ENCODE results near the gene AP3B2.

AP3B2 gene

DNA sequence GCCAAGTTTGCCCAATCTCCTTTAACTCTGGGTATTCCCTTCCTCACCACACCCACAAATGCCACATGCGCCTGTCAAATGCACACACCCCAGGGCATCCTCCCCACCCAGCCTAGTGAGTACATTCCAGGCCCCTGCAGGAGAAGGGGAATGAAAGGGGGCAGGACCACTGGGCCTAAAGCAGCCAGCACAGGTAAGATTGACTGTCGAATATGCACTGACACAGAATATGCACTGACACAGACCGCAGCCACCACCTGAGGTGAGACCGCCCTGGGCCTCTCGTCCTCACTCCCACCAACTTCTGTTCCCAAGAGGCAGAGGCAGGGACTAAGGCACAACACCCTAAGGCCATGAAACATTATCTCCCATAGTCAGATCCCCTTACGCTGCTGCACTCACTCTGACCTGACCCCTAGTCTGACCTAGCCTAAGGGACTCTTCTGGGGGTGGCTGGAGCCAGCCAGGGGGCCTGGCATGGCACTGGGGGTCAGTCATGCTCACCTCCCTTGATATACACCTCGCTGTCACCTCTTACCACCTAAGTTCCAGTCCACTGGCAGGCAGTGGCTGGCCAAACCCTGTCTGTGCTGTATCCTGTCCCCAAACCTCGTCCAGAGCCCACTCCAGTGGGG, 10.8 kb downstream of the AP3B2 start:
- DNase-seq (ENCODE audit: low spot score) = no peak

DNA sequence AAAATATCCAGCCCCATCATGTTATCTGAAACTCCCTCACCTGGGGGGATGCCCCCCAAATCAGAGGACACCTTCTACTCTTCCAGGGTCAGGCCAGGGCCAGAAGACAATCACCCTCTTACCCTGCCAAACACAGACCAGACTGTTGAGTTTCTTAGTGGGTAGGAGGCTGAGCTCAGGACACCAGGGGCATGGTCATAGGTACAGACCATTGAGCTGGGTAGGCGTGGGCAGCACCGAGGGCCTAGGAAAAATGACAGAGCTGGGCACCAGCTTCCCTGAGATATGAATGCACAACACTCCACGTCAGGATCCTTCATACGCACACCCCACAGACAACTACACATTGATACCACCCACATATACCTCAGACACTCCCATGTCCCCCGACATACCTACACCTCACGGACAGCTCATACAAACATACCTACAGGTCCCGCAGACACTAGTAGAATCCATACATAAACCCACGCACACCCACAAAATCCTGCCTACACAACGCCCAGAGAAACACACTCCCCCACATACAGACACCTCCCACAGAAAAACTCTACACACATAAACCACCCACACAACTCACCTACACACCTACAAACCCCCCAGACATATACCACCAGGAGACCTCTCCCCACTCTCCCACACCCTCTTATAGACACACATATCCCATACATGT, 11.8 kb downstream of the AP3B2 start:
- no peak for DNase-seq (ENCODE audit: low spot score)

DNA sequence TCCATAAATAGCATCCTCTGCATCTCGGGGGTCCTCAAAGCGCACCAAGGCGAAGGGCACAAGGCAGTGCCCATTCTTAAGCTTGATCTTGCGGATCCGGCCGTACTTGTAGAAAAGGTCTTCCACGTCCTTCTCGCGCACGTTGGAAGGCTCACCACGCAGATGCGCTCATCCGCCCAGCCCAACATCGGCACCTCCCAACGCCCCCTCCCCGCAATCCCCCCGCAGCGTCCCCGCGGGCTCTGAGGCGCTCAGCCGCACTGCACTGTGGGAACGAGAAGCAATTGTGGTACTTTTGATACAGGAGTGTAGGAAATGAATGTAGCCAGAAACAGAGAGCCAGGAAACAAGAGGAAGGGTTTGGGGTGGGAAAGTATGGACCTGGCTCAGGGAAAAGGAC, 17.5 kb downstream of the AP3B2 start:
- no peak for DNase-seq (ENCODE audit: low spot score)

DNA sequence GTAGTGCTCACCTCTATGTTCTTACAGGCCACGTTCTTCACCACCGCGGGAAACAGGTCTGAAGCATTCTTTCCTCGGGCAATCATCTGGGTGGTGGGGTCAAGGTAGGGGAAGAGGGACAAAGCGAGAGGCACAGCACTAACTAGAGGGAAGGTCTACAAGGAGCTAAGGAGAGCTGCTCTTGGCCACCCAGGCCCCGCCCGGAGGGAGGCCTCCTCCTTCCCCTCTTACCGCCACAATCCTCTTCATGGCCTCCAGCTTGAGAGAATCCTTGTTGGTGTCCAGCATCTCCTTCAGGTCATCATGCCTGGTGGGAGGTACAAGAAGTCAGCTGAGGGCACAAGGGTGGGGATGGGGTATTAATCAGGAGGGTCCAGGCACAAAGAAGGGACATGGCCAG, 20.5 kb downstream of the AP3B2 start:
- no peak for DNase-seq (ENCODE audit: low spot score)

DNA sequence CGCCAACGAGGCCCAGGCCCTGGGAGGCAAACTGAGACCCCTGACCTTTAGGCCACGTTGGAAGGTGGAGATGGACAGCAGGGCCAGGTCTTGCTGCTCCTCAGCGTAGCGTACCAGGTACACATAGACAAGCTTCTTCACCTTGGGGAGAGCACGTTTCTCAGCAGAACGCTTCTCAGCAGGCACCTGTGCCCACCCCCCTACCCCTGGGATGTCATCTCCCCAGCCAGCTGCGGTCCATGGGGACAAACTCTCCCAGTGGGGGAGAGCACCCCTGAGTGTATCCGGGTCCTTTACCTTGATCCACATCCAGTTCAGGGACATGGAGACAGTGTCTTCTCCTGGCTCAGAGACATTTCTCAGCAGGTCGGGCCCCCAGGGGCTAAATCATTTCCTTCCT, 21.0 kb downstream of the AP3B2 start:
- no peak for DNase-seq (ENCODE audit: low spot score)

DNA sequence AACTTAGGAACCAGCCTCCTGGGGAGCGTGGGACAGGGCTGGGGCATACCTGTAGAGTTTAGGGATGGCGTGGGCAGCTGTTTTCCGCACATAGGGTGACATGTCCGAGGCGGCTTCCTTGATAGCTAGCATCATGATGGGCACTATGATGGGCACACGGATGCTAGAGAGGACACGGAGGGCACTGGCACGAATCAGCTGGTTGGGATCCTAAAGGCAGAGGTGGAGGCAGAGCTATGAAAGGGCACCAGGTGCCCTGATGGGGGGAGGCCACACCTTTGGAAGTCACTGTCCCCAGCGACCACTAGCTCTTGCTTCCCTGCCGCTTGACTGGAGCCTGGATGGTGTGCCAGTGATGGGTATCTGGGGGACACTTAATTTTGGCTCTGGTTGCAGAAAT, 28.3 kb downstream of the AP3B2 start:
- DNase-seq (ENCODE audit: low spot score) = no peak

DNA sequence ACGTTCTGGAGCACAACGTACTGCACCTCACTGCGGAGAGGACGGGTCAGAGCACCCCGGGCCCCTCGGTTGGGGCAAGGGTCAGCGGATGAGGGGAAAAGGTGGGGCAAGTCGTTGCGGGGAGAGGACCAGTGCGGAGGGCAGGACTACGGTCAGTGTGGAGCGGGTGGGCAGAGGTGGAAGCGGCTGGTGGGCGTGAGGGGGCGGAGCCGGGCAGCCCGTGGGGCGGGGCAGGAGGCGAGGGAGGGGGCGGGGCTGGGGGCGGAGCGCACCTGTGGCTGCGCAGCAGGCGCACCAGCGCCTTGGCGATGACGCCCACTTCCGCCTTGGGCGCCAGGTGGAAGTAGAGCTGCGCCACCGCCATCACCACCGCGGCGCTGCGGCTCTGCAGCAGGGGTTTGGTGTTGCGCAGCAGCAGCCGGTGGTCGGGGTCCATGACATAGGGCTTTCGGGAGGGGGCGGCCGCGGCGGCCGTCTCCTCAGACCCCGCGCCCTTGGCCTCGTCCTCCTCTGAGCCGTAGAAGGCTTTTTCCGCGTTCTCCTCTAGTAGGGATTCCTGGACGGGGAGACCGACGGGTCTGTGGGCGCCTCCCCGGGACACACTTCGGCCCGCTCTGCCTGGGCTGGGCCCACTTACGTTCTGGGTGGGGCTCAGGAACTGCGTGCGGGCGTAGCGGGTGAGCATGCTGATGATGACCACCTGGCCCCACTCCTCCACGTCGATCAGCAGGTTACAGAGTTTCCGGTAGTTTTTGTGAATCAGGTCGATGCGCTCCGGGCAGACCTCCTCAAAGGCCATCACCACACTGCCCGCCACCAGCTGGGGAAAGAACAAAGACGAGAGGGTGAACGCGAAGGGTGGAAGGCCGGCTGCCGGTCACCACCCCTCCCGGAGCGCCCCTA, 29.2 kb downstream of the AP3B2 start:
- no peak for DNase-seq (ENCODE audit: low spot score)

DNA sequence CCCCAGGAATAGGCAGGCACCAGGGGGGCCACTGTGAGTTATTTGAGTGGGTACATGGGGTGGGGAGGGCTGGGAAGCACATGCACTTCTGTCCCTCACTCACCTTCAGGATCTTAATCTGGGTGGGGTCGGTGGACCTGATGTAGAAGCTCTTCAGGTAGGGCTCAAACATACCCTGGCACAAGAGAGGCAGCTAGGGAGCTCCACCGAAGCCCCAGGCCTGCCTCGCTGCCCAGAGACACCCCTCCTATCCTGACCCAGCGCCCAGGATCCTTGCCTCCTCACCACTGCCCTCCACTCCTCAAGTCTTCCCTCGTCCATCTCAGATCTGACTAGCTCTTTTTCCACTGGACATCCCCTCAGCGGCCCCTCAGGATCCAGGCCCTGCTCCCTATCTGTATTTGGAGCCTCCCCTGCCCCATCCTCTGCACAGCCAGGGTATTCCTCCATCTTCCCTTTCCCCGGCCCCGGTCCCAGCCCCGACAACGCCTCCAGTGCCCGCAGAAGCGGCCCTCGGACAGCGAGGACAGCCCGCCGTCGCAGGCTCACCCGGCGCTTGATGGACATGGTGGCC, 30.0 kb downstream of the AP3B2 start:
- DNase-seq (ENCODE audit: low spot score) = no peak

DNA sequence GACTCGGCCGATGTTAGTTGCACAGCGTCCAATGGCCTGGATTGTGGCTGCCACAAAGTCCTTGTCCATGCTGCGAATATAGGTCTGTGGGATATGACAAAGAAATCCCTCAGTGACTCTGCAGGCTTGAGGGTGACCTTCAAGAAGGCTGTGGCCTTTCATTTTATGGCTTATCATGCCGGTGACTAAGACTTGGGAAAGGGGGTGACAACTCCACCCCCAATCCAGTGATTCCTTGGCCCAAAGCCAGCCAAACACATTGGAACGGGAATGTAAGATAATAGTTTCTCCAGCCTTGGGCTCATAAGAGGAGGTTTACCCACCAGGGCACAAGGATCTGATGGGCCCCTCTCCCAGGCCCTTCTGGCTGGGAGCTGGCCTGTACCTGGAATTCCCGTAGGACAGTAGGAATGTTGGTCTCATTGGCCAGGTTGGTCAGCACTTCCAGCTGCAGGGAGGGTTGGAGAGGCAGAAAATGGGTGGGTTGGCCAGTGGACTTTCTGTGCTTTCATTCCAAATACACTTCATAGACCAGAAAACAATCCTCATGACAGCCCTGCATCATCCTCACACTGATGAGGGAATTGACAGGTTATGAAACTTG, 31.9 kb downstream of the AP3B2 start:
- no peak for DNase-seq (ENCODE audit: low spot score)

DNA sequence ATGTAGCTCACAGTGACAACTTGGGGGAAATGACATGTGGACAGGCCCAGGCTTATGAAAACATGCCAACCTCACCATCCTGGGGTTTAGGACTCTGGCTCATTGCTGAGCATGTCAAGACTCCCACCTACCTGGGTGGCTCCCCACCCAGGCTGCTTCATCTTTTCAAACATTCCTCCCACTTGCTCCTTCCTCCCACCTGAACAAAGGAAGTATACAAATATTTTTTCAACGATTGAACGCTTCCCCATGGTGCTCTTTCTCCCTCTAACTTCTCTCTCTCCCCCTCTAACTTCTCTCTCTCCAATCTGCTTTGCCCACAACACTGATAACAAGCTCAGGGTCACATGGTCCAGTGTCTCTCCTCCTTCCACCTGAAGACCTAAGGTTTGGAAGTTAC, 34.8 kb downstream of the AP3B2 start:
- no peak for DNase-seq (ENCODE audit: low spot score)

DNA sequence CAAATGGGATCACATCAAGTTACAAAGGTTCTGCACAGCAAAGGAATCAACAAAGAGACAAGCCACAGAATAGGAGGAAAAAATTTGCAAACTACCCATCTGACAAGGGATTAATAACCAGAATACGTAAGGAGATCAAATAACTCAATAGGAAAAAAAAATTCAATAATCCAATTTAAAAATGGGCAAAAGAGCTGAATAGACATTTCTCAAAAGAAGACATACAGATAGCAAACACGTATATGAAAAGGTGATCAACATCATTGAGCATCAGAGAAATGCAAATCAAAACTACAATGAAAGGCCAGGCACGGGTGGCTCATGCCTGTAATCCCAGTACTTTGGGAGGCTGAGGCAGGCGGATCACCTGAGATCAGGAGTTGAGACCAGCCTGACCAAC, 39.0 kb downstream of the AP3B2 start:
- no peak for DNase-seq (ENCODE audit: low spot score)

DNA sequence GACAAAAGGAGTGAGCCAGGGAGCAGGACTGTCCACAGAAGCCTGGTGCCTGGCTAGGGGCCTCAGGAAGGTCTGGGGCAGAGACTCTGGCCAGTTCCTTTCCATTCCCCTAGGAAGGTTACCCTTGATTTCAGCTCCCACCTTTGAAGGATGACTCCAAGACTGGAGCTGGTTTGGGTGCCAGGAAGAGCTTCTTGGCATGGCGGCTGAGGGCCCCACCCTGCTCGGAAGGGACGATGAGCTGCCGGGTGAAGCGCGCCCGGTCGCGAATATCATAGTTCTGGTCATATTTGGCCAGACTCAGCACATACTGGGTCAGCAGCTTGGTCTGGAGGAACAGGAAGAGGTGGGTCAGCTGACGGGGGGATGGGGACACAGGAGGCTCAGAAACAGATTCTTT, 43.1 kb downstream of the AP3B2 start:
- no peak for DNase-seq (ENCODE audit: low spot score)

DNA sequence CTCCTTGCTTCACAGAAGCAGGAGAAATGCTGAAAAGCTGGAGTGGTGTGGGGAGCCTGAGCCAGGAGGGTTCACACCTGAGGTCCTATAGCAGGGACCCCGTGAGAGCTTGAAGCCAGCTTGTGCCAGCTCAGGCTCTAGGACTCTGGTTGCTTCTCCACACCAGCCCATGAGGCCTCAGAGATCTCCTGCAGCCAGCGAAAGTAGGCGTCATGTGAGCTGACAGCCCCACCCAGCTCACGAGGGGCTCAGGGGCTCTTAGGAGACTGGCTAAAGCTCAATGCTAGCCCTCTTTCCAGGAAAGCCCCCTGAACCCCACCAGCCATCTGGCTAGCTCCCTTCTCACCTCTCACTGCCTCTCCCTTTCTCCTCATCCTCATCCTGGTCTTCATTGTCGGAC, 45.7 kb downstream of the AP3B2 start:
- no peak for DNase-seq (ENCODE audit: low spot score)

DNA sequence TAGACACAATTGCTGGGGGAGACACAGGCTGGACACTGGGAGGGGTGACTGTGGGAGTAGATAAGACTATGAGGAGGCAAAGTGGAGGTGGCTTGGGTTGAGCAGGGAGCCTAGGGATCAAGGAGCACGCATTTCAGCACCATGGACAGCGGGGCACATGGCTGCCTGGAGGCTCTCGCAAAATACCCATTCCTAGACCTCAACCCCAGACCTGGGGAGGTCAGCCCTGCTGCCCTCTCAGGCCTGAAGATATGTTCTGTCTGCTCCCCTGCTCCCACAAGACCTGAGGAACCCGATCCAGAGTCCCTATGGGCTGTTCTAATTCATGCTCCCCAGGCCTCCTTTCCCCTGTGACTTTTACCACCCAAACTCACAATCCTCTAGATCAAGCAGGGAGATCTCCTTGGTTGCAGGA, 46.5 kb downstream of the AP3B2 start:
- DNase-seq (ENCODE audit: low spot score) = no peak

DNA sequence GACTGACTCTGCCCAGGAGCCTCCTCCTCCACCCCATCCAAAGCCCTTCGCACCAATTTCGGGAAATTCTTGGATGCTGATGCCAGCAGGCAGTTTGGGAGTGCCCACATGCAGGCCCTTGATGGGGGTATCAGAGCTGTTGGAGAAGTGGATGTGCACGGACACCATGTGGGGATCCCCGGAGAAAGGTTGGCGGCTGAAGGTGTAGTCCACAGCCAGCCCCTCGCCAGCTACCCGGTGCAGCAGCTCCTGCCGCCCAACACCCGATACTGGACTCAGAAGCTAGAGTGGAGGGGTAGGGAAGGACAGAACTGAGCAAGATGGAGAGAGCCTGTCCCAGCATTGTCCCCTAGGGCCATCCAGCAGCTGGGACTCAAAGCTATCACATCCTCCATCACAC, 47.0 kb downstream of the AP3B2 start:
- DNase-seq (ENCODE audit: low spot score) = no peak

DNA sequence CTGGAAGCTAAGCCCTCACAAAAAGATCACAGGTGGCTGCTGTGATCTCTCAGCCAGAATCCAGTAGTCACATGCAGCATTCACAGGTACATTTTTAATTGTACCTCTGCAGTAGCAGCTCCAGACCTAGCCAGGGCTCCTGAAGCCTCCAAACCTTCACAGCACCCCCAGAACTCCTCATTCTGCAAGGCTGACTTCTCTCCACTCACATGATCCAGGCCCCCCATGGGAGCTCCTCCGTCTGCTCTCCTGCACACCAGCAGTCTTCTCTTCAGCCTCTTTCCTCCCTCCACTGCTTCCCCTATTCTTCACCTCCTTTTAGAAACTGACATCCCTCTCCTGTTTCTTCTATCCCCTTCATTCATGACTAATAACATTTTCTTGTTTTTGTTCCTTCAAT, 49.3 kb downstream of the AP3B2 start:
- no peak for DNase-seq (ENCODE audit: low spot score)

DNA sequence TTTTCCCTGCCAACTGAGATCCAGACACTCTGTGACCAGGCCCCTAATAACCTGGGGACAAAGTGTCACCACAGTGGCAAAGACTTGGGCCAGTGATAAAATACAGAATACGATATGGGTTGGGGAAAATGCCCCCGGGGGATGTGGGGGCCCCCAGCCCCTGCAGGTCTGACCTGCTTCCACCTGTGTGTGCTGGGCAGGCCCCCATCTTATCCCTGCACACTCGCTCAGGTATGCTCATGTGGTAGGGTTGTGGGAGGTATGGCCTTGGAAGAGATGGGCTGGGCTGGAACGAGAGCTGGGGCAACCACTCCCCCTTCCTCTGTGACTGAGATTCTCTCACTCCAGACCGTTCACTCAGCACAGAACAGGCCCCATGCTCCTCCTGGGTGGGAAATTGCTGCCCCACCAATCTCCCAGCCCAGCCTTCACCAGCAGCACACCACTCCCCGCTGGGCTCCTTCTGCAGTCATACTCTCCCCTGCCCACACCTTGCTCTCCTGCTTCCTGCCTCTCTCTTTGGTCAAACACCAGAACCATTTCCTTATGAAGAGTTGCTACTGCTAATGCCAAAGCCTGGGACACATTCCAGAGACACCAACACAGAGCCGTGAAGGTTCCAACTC, 52.9 kb downstream of the AP3B2 start:
- DNase-seq (ENCODE audit: low spot score) = no peak

DNA sequence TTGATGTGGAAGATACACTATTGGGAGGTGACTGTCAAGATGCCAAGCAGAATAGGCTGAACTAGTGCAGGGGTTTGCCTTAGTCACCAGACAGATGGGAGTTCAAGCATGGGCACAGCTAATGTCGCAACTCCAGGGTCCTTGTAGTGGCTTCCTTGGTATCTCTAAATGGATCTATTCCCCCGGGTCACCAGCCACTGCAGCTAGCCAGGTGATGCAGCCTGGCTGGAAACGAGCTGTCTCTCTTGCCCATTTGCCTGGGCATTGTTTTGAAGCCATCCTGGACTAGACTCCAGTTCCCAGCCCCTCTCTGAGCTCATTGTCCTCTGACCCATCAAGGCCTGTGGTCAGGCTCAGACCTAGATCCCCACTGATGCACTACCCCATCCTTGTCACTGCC, 54.1 kb downstream of the AP3B2 start:
- DNase-seq (ENCODE audit: low spot score) = no peak

DNA sequence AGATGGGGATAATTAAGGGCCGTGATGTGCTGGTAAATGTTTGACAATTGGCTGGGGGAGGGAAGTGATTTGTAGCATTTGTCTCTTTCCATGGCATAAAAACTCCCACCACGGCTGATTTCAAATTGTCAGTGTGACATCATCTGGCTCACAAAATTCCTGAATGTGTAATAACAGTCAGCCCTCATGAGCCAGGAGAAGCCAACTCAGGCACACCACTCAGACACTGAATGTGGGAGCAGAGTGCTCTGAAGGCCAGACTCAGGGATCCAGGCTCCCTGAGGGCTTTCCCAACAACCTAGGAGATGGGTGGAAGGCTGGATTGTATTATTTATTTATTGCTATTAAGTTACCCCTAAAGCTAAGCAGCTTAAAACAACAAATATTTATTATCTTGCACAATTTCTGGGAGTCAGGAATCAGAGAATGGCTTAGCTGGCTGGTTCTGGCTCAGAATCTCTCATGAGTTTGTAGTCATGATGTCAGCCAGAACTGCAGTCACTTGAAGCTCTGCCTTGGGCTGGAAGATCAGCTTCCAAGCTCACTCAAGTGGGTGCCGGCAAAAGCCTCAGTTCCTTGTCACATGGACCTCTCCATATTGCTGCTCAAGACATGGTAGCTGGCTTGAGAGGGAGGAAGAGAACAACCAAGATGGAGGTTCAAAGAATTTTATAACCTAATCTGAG, 56.0 kb downstream of the AP3B2 start:
- DNase-seq (ENCODE audit: low spot score) = no peak

DNA sequence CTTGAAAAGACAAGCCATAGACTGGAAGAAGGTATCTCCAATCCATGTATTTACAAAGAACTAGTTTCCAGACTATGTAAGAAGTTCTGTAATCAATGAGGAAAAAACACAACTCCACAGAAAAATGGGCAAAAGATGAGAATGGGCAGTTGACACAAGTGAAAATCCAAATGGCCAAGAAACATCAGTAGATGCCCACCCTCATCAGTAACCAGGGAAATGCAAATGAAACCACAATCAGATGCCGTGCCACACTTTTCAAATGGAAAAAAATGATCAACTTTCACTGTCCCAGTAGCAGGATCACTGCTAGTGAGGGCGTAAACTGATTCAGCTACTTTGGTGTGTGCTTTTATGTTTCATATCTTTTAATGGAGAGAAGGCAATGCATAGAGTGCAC, 58.0 kb downstream of the AP3B2 start:
- no peak for DNase-seq (ENCODE audit: low spot score)
